D721Med (cell line): Measurements from ENCODE around the gene MSI2.
A peak's percentile ranks its signal among the peaks of the same experiment; 100 is the strongest.

ENCODE experiments used
- DNase-seq: peaks from one replicate; pipeline ENCODE4 v3.0.0; 2011; ENCODE audit warnings: low spot score; ENCODE audit not compliant: insufficient read length
- FAIRE-seq: peaks from 2 replicates; lab custom pipeline; 2011; peaks lifted over from hg19 to GRCh38; lab: Jason Lieb, UNC
- TF ChIP-seq, protein P1 (sequence below): IDR thresholded peaks from 2 replicates; pipeline ENCODE4 v1.5.1; 2012; ENCODE audit warnings: mild to moderate bottlenecking, control low read depth; ENCODE audit not compliant: insufficient read depth; ENCODE audit errors: missing control alignments

The MSI2 gene

DNA sequence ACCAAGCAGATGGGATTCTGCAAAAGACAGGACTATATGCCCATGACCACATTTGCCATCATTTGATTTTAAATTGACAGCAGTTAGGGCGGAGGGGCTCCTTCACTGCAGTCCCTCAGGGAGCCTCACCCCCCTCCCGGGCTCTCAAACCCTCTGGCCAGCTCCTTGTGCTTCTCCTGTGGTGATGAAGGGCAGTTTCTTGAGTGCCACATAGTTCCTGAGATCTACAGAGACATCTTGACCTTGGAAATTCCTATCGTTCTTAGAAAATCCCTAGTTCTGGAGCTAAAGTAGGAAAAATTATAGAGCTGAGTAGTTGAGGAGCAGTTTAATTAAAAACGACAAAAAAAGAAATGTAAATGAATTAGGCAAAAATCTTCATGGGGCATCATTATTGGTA, 257.2 kb downstream of the MSI2 start:
- FAIRE-seq (no peak), DNase-seq (no peak)
- TF ChIP-seq, protein P1, sequence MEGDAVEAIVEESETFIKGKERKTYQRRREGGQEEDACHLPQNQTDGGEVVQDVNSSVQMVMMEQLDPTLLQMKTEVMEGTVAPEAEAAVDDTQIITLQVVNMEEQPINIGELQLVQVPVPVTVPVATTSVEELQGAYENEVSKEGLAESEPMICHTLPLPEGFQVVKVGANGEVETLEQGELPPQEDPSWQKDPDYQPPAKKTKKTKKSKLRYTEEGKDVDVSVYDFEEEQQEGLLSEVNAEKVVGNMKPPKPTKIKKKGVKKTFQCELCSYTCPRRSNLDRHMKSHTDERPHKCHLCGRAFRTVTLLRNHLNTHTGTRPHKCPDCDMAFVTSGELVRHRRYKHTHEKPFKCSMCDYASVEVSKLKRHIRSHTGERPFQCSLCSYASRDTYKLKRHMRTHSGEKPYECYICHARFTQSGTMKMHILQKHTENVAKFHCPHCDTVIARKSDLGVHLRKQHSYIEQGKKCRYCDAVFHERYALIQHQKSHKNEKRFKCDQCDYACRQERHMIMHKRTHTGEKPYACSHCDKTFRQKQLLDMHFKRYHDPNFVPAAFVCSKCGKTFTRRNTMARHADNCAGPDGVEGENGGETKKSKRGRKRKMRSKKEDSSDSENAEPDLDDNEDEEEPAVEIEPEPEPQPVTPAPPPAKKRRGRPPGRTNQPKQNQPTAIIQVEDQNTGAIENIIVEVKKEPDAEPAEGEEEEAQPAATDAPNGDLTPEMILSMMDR = no peak

DNA sequence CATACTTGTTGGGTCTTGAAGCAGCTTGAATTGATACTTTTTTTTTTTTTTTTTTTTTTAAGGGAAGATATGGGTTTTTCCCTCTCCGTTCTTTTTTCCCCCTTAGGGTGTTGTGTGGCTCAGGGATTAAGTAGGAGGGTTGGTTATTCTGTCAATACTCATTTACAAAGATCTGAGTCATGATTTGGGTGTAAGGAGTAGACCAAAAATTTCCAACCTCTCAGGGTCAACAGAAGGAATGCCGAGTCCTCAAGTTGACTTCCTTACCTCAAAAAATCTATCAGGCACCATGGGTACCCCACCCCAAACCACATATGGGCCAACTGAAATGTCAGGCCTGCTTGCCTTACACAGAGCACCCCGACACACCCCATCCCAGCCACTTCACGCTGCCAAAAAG, 258.3 kb downstream of the MSI2 start:
- DNase-seq (no peak), FAIRE-seq (peak; percentile 60)
- TF ChIP-seq, protein P1 = no peak

DNA sequence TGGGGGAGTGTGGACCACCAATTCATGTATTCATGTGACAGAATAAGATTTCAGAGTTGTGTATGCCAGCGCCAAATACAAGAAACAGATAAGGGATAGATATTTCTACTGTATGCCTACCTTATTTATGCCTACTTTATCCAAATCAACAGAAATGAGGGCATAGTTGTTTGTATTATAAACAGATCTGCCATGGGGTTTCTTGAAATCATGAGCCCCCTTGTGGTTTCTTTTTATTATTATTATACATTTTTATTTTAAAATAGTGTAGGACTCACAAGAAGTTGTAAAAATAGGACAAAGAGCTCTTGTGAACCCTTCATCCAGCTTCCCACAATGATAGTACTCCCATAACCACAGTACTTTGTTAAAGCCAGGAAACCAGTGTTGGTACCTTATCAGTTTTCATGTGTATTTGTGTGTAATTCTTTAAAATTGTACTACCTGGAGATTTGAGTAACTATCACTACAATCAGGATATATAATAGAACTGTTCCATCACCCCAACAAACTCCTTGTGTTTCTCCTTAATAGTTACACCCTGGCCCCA, 259.4 kb downstream of the MSI2 start:
- no peak for FAIRE-seq
- TF ChIP-seq, protein P1 = no peak
- DNase-seq = no peak

DNA sequence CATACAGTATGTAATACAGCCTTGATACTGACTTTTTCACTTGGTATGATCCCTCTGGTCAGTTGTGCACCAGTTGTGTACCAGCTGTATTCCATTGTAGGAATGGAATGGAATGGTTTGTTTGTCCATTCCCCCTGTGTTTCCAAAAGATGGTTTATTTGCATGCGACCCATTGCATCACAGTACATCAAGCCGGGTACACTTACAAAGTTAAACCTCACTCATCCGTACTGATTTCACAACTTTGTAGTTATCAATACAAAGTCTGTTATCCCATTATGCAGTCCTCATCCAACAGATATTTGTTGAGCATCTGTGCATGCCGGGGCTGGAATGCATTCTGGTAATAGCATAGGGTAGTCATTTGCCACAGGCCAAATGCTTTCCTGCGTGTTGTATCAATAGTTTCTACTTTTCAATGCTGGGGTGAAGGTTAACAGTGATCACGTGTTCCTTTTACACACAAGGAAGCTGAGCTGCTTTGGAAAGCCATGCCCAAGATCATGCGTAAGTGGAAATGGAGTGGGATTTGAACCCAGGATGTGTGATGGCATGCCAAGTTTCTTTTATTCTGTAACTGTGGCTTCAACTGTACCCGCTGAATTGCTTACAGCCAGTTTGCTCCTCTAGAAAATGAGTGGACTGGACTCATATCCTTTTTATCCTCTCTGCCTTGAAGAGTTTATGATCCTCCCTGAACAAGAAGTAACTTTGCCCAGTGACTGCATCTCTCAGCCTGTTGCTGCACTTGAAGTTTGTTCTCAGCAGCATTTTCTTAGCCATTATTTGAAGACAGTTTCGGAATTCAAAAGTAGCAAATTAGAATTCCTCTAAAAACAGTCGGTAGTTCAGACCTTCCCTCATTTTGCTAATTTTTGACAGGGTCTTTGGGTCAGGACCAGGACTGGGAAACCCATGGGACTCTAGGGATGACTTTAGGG, 260.2 kb downstream of the MSI2 start:
- TF ChIP-seq, protein P1 = no peak
- DNase-seq (no peak), FAIRE-seq (no peak)

DNA sequence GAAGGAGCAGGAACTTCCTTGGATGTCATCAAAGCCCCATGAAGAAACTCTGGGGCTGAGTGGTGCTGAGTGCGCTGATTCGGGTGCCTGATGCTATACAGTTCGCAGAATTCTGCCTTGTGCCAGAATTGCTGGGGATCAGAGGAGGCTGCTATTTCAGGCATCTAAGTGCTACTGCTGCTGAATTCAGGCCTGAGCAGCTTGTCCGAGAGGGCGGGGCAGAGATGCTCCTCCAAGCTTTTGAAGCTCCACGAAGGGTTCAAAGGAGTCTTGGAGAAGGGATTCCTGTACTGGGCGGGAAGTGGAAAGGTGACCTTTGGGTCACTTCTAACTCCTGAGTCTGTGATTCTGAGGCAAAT, 260.9 kb downstream of the MSI2 start:
- TF ChIP-seq, protein P1 = no peak
- no peak for FAIRE-seq
- DNase-seq = no peak

DNA sequence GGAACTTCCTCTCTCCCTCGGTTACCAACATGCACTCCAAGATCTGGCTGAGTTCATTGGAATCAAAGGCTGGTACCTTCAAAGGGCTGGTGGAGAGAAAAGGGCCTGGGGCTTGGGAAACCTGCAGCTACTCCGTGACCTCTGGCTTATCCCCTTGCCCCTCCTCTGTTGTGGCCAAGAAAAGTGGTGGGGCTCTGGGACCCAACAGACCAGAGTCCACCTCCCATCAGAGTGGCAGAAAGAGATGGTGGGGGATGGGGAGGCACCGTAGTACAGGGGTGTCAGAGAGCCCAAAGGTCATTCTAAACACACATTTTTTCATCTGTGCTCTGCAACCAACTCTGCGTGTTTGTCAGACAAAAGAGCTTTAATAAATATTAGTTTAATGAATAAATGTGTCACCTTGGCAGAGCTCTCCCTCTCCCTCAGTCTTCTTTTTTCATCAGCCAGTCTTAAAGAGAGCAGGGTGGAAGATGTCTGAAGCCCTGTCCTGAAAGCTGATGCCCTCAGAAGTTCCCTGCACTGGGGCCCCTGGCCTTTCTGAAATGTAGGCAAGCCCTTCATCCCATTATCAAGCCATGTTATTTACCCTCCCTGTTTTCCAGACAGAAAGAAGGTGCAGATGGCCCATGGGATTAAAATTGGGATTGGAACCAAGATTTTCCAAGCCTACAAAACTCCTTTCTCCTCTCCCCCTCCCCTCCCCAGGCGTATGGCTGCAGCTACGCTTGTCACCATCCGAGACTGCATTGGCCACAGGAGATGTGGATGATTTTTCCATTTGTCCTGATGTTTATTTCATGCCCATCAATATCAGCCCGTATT, 261.5 kb downstream of the MSI2 start:
- FAIRE-seq = no peak
- no peak for DNase-seq
- TF ChIP-seq, protein P1 = no peak
